ENCODE measurements around the gene AQR. TPM values are rescaled to one million over a fixed set of nuclear protein-coding genes. Genes with fewer than 3 reads are reported as not detected.

AQR gene
- total RNA-seq, 4 donors from 2014 or later, result 18.8 to 24.9 (median 23.9) TPM

GRCh38 chr15:34876640-34877039 lies 92.9 kb downstream of the AQR start:
- Histone ChIP-seq H3K27me3 (no peaks in the 10 kb centered on the region), H3K4me1 (no peaks in the 10 kb centered on the region), H3K27ac (no peak overlapping the region), H3K4me3 (no peak overlapping the region), H3K36me3 (peaks cover 0 to 86% (median 7%) of the 10 kb centered on the region in 3 donors), H3K9me3 (no peaks in the 10 kb centered on the region)
- DNase-seq (ENCODE audit: low spot score in 2 of 2), result no peak
- no peak for TF ChIP-seq POLR2A (IDR thresholded peaks at IDR 0.05)
- TF ChIP-seq CTCF (IDR thresholded peaks at IDR 0.05), result no peak
- no peak for TF ChIP-seq EP300 (IDR thresholded peaks at IDR 0.05)

- no peak for DNase-seq (ENCODE audit: low spot score in 2 of 2)
- 97 to 98% methylated on average over 2 of the region's 2 CpGs for WGBS, 2 donors
- H3K27me3 ChIP-seq, result no peaks in the 10 kb centered on the region
- no peak overlapping the region for H3K27ac ChIP-seq
- H3K4me3 ChIP-seq, result no peak overlapping the region
- no peak for TF ChIP-seq EP300 (IDR thresholded peaks at IDR 0.05)
- TF ChIP-seq CTCF (IDR thresholded peaks at IDR 0.05), result no peak
- TF ChIP-seq POLR2A (IDR thresholded peaks at IDR 0.05), result no peak
- no peaks in the 10 kb centered on the region for H3K4me1 ChIP-seq
- peaks cover 0 to 6% (median 0%) of the 10 kb centered on the region in 4 donors for H3K9me3 ChIP-seq
- H3K36me3 ChIP-seq, result peaks cover 0 to 75% (median 0%) of the 10 kb centered on the region in 3 donors
Measured at GRCh38 chr15:34869110-34869509, 100.4 kb downstream of the AQR start.

- Histone ChIP-seq H3K9me3 (peaks cover 0 to 6% (median 0%) of the 10 kb centered on the region in 4 donors), H3K27ac (no peak overlapping the region), H3K36me3 (peaks cover 0 to 71% (median 0%) of the 10 kb centered on the region in 3 donors), H3K4me3 (no peak overlapping the region), H3K27me3 (no peaks in the 10 kb centered on the region), H3K4me1 (no peaks in the 10 kb centered on the region)
- no peak for DNase-seq (ENCODE audit: low spot score in 2 of 2)
- WGBS, 2 donors, result 95 to 97% methylated on average over 1 of the region's 1 CpG
- TF ChIP-seq EP300 (IDR thresholded peaks at IDR 0.05) (no peak), CTCF (IDR thresholded peaks at IDR 0.05) (no peak), POLR2A (IDR thresholded peaks at IDR 0.05) (no peak)
Measured at GRCh38 chr15:34865531-34865930, 104.0 kb downstream of the AQR start.

- H3K4me3 ChIP-seq, result no peak overlapping the region
Measured at GRCh38 chr15:34861214-34861613, 108.3 kb downstream of the AQR start.

GRCh38 chr15:34855893-34856292 lies 113.6 kb downstream of the AQR start:
- H3K36me3 ChIP-seq, result peaks cover 0 to 40% (median 3%) of the 10 kb centered on the region in 3 donors
- TF ChIP-seq EP300 (IDR thresholded peaks at IDR 0.05) (no peak), POLR2A (IDR thresholded peaks at IDR 0.05) (no peak), CTCF (IDR thresholded peaks at IDR 0.05) (no peak)
- peaks cover 0 to 40% (median 20%) of the 10 kb centered on the region in 4 donors for H3K4me1 ChIP-seq
- DNase-seq (ENCODE audit: low spot score in 2 of 2), result no peak
- no peak overlapping the region for H3K4me3 ChIP-seq
- H3K27me3 ChIP-seq, result no peaks in the 10 kb centered on the region
- H3K27ac ChIP-seq, result no peak overlapping the region
- no peaks in the 10 kb centered on the region for H3K9me3 ChIP-seq

More at GRCh38 chr15:34861214-34861613, 108.3 kb downstream of the AQR start:
- no peak overlapping the region for H3K27ac ChIP-seq
- DNase-seq (ENCODE audit: low spot score in 2 of 2), result no peak
- no peaks in the 10 kb centered on the region for H3K9me3 ChIP-seq
- peaks cover 0 to 3% (median under 1%) of the 10 kb centered on the region in 4 donors for H3K4me1 ChIP-seq
- no peaks in the 10 kb centered on the region for H3K27me3 ChIP-seq
- 90 to 96% methylated on average over 4 of the region's 4 CpGs for WGBS, 2 donors
- peaks cover 0 to 76% (median 0%) of the 10 kb centered on the region in 3 donors for H3K36me3 ChIP-seq
- no peak for TF ChIP-seq POLR2A (IDR thresholded peaks at IDR 0.05)
- TF ChIP-seq CTCF (IDR thresholded peaks at IDR 0.05), result no peak
- TF ChIP-seq EP300 (IDR thresholded peaks at IDR 0.05), result no peak
